CD4-positive, alpha-beta T cell treated with Interleukin-21 for 1 hour (primary cell): Measurements from ENCODE around the gene NAT14.

ENCODE experiments used
- DNase-seq: peaks from one replicate; pipeline ENCODE4 v3.0.0-alpha.2; 2020

Gene NAT14

GRCh38 chr19:55453511-55454260 lies 31.3 kb upstream of the NAT14 start:
- DNase-seq = no peak

DNA sequence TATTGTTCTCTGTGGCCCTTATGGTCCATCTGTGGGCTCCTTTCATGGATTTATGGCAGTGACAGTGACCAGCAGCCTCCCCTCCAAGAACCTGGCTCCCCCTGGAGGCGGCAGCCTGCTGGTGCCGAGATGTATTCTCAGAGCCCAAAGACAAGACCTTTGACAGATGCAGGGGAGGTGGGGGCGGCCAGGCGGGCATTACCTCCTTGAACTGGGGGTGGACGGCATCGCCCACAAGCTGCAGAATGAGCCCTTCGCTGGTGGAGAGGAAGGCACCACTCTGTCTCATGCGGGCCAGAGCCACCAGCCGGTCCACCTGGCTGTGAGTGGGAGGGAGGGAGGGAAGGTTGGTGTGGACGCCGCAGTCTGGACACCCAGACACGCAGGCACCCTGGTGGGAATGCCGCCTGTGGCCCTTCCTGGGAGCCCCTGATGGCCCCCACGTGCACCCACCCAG lies 30.2 kb upstream of the NAT14 start:
- peak; percentile 52 for DNase-seq

DNA sequence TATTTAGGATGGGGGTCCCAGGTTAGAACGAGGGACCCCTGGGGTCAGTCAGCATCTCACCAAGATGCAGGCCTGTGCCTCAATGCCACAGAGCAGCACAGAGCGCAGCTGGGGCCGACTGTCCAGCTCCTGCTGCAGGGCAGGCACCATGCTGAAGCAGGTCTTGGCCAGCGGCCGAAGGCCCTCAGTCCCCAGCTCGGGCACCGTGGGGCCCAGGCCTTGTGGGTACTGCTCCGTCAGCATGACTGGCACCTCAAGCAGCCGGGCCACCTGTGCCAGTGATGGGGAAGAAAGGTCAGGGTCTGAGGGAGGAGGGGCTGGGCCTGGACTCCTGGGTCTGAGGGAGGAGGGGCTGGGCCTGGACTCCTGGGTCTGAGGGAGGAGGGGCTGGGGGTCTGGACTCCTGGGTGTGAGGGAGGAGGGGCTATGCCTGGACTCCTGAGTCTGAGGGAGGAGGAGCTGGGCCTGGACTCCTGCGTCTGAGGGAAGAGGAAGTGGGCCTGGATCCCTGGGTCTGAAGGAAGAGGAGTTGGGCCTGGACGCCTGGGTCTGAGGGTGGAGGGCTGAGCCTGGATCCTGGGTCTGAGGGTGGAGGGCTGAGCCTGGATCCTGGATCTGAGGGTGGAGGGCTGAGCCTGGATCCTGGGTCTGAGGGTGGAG lies 29.3 kb upstream of the NAT14 start:
- DNase-seq = no peak

DNA sequence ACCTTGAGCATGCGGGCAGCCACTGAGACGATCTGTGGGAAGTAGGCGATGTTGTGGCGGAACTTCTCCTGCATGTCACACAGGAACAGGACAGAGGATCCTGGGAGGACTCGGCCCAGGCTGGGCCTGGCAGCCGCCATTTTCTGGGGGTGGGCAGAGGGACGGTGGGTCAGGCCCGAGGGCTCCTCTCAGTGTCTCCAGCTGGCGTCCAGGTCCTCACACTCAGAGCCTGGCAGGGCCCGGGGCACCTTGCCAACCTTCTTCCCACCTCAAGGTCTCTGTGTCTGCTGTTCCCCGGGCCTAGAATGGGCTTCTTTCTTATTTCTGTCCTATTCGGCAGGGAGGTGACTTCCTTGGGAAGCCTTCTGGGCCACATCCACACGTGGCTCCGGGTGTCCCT lies 28.6 kb upstream of the NAT14 start:
- no peak for DNase-seq

- DNase-seq = no peak
Observed at GRCh38 chr19:55457683-55458457, 27.1 kb upstream of the NAT14 start.

- no peak for DNase-seq
Observed at GRCh38 chr19:55459551-55459949, 25.4 kb upstream of the NAT14 start.

DNA sequence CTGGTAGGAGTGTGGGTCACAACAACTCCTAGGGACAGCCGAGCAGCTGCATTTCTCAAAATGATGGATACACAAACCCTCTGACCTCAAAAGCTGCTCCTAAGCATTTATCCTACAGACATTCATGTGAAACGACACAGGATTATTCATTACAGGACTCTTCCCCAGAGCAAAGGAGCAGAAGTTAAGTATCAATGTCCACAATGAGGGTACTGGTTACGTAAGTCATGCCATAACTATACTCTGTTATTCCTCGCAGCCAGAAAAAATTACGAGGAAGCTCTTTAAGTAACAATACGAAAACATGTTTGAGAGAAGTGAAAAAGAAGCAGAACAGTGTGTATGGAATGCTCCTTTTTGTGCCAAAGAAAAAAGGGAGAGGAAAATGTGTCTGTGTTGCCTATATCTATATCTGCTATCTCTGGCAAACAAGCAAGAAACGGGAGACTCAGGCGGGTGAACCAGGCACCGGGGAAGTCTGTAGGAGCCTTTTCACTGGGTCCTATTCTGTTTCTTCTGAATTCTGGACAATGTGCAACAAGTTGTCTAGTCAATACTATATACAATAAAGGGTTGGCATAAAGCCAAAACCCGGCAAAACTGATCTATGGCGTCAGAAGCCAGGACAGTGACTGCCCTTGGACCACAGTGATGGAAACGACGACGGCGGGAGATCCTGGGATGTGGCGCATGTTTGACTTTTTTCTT lies 24.9 kb upstream of the NAT14 start:
- DNase-seq = no peak

DNA sequence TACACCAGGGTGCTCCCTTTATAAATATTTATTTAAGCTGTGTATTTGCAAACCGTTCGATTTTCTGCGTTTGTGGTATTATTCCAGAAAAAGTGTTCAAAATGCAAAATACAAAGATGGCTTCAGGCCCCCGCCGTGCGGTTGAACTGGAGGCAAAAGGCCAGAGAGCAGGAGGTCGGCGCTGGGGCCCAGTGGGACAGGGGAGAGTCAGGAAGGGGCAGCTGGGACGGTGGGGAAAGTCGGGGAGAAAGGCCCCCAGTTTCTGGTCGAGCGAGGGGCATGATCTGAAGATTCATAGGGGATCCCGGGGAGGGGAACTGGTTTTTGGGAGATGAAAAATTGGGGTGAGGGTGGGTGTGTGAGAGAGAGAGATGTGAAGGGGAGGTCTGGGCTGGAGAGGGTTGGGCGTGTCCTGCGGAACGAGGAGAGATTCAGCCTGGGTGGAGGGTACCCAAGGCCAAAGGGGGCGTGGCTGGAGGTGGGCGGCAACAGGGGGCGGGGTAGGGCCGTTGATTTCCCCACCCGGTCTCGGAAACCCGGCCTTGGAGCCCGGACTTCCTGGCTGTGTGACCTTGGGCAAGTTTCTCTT lies 24.2 kb upstream of the NAT14 start:
- peak; percentile 39 for DNase-seq

DNA sequence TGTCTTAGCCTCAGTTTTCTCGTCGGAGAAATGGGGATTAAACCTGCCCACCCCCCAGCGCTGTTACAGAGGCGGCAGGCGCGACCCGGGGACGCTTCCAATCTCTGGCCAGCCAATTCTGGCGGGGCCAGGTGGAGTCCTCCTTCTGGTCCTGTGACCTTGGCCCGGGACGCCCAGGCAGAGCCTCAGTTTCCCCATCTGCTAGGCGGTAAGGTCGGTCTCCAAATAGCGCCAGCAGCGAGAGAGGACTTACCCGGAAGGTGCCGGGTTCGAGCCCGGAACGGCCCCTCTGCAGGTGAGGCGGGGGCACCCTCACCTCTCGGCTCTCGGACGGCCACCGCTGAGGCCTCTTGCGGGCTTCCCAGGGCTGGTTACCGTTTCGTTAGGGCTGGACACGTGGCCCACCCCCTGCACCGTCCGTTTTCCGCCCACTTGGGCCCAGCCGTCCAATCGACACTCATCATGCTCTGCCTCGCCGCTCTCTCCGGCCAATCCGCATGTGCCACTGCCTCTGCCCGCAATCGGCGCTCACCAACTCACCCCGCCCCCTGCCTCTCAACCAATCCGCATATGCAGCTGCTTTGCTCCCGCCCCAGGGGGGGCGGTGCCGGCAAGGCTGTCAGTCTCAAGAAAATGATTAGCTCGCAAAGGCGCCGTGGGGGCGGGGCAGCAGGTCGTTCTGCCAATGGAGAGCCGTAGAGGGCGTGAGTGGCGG lies 23.6 kb upstream of the NAT14 start, which contains the start of gene ISOC2:
Gene ISOC2 (minus strand): TSS at position 384 of the 715 bp plus-strand sequence. CDS start 5,156 bp downstream, outside the sequence.
- peak; percentile 100 for DNase-seq

- peak; percentile 16 for DNase-seq
Observed at GRCh38 chr19:55461974-55462626, 22.9 kb upstream of the NAT14 start.

DNA sequence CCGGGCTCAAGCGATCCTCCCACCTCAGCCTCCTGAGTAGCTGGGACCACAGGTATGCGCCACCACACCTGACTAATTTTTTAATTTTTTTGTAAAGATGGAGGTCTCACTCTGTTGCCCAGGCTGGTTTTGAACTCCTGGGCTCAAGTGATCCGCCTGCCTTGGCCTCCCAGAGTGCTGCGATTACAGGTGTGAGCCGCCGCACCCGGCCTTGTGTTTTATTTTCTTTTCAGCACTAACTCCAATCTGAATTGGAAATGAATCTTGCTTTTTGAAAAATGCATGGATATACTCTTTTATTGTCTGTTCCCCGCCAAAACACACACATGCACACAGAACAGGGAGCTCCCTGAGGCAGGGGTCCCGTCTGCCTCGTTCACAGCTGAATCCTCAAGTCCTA lies 22.3 kb upstream of the NAT14 start:
- DNase-seq = no peak

GRCh38 chr19:55463583-55464031 lies 21.4 kb upstream of the NAT14 start:
- DNase-seq = no peak

DNA sequence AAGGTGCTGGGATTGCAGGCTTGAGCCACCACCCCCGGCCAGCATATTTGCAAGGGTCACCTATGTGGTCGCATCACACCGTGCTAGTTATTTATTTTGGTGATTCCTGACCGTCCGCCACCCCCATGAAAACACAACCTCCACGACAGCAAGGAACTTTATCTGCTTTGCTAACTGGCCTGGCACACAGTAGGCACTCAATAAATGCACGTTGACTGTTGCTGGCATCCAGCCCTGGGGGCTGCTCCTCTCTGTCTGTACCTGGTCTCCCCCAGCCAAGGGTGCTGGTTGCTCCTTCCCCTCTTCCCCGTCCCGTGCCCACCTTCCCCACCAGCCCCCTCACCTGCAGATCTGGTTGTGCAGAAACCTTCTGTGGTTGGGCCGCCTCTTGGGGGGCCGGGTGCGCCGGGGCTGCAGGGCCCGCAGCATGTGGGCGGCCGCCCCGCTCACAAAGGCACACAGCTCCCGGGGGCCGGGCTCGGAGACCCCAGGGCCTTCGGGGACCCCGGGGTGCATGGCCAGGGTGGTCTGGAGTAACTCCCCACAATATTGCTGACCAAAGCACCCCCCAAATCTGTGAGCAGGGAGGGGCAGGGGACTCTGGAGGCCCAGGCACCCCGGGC lies 20.8 kb upstream of the NAT14 start:
- no peak for DNase-seq

GRCh38 chr19:55464662-55465054 lies 20.3 kb upstream of the NAT14 start, which contains the start of gene C19orf85:
C19orf85 (minus strand) TSS chr19:55464751; CDS start chr19:55464554, 197 bp downstream.
- no peak for DNase-seq

- no peak for DNase-seq
Observed at GRCh38 chr19:55465460-55466240, 19.3 kb upstream of the NAT14 start.

GRCh38 chr19:55466241-55466614 lies 18.8 kb upstream of the NAT14 start:
- DNase-seq = no peak

DNA sequence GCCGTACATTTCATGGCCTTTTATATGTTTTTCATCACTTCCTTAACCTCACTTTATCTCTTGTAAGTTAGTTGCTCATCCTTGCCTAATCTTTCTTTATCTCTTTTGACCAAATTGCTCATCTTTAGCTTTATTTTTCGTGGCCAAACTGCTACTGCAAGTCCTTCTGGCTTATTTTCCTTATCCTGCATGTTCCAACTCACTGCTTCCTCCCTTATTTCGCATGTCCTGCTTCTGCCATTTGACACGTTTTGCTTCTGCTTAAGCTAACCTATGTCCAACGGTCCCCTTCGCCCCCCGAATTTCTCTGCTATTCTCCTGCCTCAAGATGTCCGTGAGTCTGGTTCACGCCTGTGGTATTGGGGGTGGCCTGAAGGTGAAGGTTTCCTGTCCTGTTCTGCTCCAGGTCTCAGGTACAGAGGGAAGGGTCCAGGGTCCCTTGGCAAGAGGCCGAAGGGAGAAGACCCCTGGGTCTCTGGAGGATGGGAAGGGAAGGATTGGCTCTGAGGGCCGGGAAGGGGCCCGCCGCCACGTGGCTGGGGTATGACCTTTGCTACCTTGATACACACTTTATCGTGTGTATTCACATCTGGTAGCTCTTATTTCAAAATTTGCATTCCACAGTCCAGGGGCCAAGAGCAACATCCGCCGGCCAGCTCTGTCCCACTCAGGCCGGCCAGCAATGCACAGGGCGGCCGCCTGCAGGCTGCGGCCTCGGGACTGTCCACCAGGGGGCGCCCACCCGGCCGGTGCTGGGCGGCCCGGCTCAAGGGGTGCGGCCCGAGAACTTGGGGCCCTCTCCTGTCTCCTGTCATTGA lies 17.5 kb upstream of the NAT14 start:
- DNase-seq = peak; percentile 66

- no peak for DNase-seq
Observed at GRCh38 chr19:55468054-55468393, 17.0 kb upstream of the NAT14 start.

DNA sequence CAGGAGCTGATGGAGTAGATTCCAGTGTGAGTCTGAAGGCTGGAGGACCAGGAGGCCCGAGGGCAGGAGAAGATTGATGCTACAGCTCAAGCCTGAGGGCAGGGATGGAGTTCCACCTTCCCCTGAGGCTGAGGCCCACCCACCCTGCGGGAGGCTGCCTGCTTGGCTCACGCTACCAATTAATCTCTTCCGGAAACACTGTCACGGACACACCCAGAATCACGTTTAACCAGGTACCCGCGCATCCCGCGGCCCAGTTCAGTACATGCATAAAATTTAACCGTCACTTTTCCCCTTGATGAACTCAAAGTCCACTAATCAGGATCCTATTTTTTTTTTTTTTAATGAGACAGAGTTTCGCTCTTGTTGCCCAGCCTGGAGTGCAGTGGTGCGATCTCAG lies 13.7 kb upstream of the NAT14 start:
- no peak for DNase-seq
